LHCN-M2 (cell line): Measurements from ENCODE around the gene DSG1. TPM values are rescaled to one million over a fixed set of nuclear protein-coding genes. Genes with fewer than 3 reads are reported as not detected.

Source experiments
- total RNA-seq: library from RNA; depleted of rRNA; stranded (reverse); fragments of >200 nt; gene quantifications from 2 replicates; pipeline ENCODE4 v1.2.3, GENCODE V29; 2014; rRNA removed

Gene DSG1
- total RNA-seq, 1 experiment from 2014 or later = not detected

Other genes with a start within 250 kb of the DSG1 start
- gene DSC2, start 215.7 kb upstream of the DSG1 start, total RNA-seq = not detected in 2 replicates
- gene DSC1, start 155.3 kb upstream of the DSG1 start, total RNA-seq = not detected in 2 replicates
- gene DSG4, start 58.6 kb downstream of the DSG1 start, total RNA-seq = not detected in 2 replicates
- not detected in 2 replicates for gene DSG3, start 129.6 kb downstream of the DSG1 start, total RNA-seq
- under 0.01 TPM in 2 replicates for gene DSG2, start 180.0 kb downstream of the DSG1 start, total RNA-seq